Sigmoid colon (tissue), 7 donors: ENCODE data around the gene VASP. TPM values are rescaled to one million over a fixed set of nuclear protein-coding genes. Genes with fewer than 3 reads are reported as not detected.

Experiments used
- DNase-seq: peaks from one replicate; pipeline ENCODE4 v3.0.0-alpha.2; 2019
- H3K27ac ChIP-seq, 4 donors: fragments of 200-600 bp; sonication (generic); one replicate each; pipeline ENCODE4 v1.5.1; 2016 to 2019; ENCODE audit warnings: mild to moderate bottlenecking in 1 of 4
- H3K27me3 ChIP-seq, 3 donors: fragments of 200-600 bp; sonication (generic); one replicate each; pipeline ENCODE4 v1.5.1; 2019; ENCODE audit warnings: mild to moderate bottlenecking in 1 of 3
- H3K36me3 ChIP-seq, 4 donors: fragments of 200-600 bp; sonication (generic); one replicate each; pipeline ENCODE4 v1.5.1; 2016 to 2019
- H3K4me1 ChIP-seq, 4 donors: fragments of 200-600 bp; sonication (generic); one replicate each; pipeline ENCODE4 v1.5.1; 2017 to 2019
- H3K4me3 ChIP-seq, 4 donors: fragments of 200-600 bp; sonication (generic); one replicate each; pipeline ENCODE4 v1.5.1; 2017 to 2019; ENCODE audit warnings: mild to moderate bottlenecking in 2 of 4, moderate library complexity in 1 of 4
- H3K9me3 ChIP-seq, 4 donors: fragments of 200-600 bp in 3 of 4; sonication (generic) in 3 of 4; one replicate each; pipeline versions ENCODE4 v1.5.1 to v1.6.1; 2013 to 2019
- CTCF ChIP-seq, 4 experiments: fragments of 450-650 bp in 3 of 4; fragments of 200-600 bp in 1 of 4; IDR thresholded peaks; one replicate each; pipeline ENCODE4 v1.5.1; 2016 to 2019; ENCODE audit warnings: antibody characterized with exemption in 4 of 4, mild to moderate bottlenecking in 3 of 4, moderate library complexity in 2 of 4
- EP300 ChIP-seq, 4 donors: sonication (generic); formaldehyde crosslinking; IDR thresholded peaks; one replicate each; pipeline ENCODE4 v1.6.1; 2017; ENCODE audit warnings: antibody characterized with exemption in 4 of 4
- POLR2A ChIP-seq, 2 donors: fragments of 450-650 bp; IDR thresholded peaks; one replicate each; pipeline ENCODE4 v1.6.1; 2016; ENCODE audit warnings: antibody characterized with exemption in 2 of 2, mild to moderate bottlenecking in 2 of 2, moderate library complexity in 2 of 2
- POLR2AphosphoS5 ChIP-seq, 4 donors: sonication (generic); formaldehyde crosslinking; IDR thresholded peaks; one replicate each; pipeline ENCODE4 v1.6.1; 2017; ENCODE audit warnings: antibody characterized with exemption in 4 of 4
- WGBS, 2 donors: extraction: QIAGEN DNeasy Blood & Tissue Kit; methylation state at CpG; one replicate each; pipeline ENCODE4 v1.1.7; 2013; 5-methylcytosine and 5-hydroxymethylcytosine counted together
- intact Hi-C: fragments of 100-400 bp; cut with DNase I; formaldehyde crosslinking; loops from one replicate; pipeline ENCODE4 v1.15.1; 2023
- polyA plus RNA-seq, 3 donors: library from polyadenylated mRNA; stranded (reverse); fragments of 200-250 nt; gene quantifications; one replicate each; pipeline ENCODE4 v1.2.3, GENCODE V29; 2013
- total RNA-seq, 4 donors: library from RNA; depleted of rRNA; stranded (reverse); fragments of >200 nt; gene quantifications; one replicate each; pipeline ENCODE4 v1.1.0, GENCODE V29; 2016
- donor health status: healthy with polysubstance abuse.
- donor health status: Bipolar disorder and iron deficiency.
- donor health status: healthy.

The VASP gene
- total and polyA plus RNA-seq, 7 donors, result 101 to 223 (median 160) TPM

GRCh38 chr19:45542234-45542668, 35.0 kb downstream of the VASP start:
- Histone ChIP-seq H3K27me3 (no peaks in the 10 kb centered on the region), H3K4me3 (no peak overlapping the region), H3K36me3 (no peaks in the 10 kb centered on the region), H3K27ac (no peak overlapping the region), H3K9me3 (no peaks in the 10 kb centered on the region), H3K4me1 (peaks cover 0 to 9% (median 0%) of the 10 kb centered on the region in 4 donors)
- DNase-seq, result no peak
- TF ChIP-seq CTCF (IDR thresholded peaks at IDR 0.05) (no peak), EP300 (IDR thresholded peaks at IDR 0.05) (no peak), POLR2A (IDR thresholded peaks at IDR 0.05) (no peak), POLR2AphosphoS5 (IDR thresholded peaks at IDR 0.05) (no peak)
- WGBS, 2 donors, result 56 to 72% methylated on average over 7 of the region's 7 CpGs
- intact Hi-C loops, result no loop called here

- DNase-seq, result no peak
- H3K27me3 ChIP-seq, result no peaks in the 10 kb centered on the region
- no peaks in the 10 kb centered on the region for H3K36me3 ChIP-seq
- no peak overlapping the region for H3K4me3 ChIP-seq
- H3K27ac ChIP-seq, result no peak overlapping the region
- intact Hi-C loops, result no loop called here
- H3K9me3 ChIP-seq, result no peaks in the 10 kb centered on the region
- H3K4me1 ChIP-seq, result peaks cover 0 to 9% (median 0%) of the 10 kb centered on the region in 4 donors
- WGBS, 2 donors, result 89 to 93% methylated on average over 10 of the region's 10 CpGs
- TF ChIP-seq EP300 (IDR thresholded peaks at IDR 0.05) (no peak), POLR2AphosphoS5 (IDR thresholded peaks at IDR 0.05) (no peak), CTCF (IDR thresholded peaks at IDR 0.05) (no peak), POLR2A (IDR thresholded peaks at IDR 0.05) (no peak)
Observed at GRCh38 chr19:45547211-45547770, 40.0 kb downstream of the VASP start.

- WGBS, 2 donors, result 48 to 81% methylated on average over 9 of the region's 9 CpGs
Observed at GRCh38 chr19:45547965-45548609, 40.8 kb downstream of the VASP start.

GRCh38 chr19:45553464-45553863, 46.2 kb downstream of the VASP start:
- no peak for TF ChIP-seq EP300 (IDR thresholded peaks at IDR 0.05)
- TF ChIP-seq POLR2AphosphoS5 (IDR thresholded peaks at IDR 0.05), result no peak
- TF ChIP-seq CTCF (IDR thresholded peaks at IDR 0.05), result no peak
- no peak for TF ChIP-seq POLR2A (IDR thresholded peaks at IDR 0.05)
- no peaks in the 10 kb centered on the region for H3K27me3 ChIP-seq
- intact Hi-C loops, result no loop called here
- H3K4me3 ChIP-seq, result no peak overlapping the region
- no peaks in the 10 kb centered on the region for H3K9me3 ChIP-seq
- no peak overlapping the region for H3K27ac ChIP-seq
- peaks cover 0 to 4% (median 0%) of the 10 kb centered on the region in 4 donors for H3K4me1 ChIP-seq
- peaks cover 0 to 10% (median 3%) of the 10 kb centered on the region in 4 donors for H3K36me3 ChIP-seq
- no peak for DNase-seq
- WGBS, 2 donors, result 19 to 74% methylated on average over 34 of the region's 34 CpGs

More at GRCh38 chr19:45547965-45548609, 40.8 kb downstream of the VASP start:
- no peak overlapping the region for H3K27ac ChIP-seq
- no peak for TF ChIP-seq POLR2AphosphoS5 (IDR thresholded peaks at IDR 0.05)
- TF ChIP-seq POLR2A (IDR thresholded peaks at IDR 0.05), result no peak
- no peak for TF ChIP-seq EP300 (IDR thresholded peaks at IDR 0.05)
- no peak for TF ChIP-seq CTCF (IDR thresholded peaks at IDR 0.05)
- DNase-seq, result no peak
- H3K4me3 ChIP-seq, result no peak overlapping the region
- peaks cover 0 to 9% (median 0%) of the 10 kb centered on the region in 4 donors for H3K4me1 ChIP-seq
- H3K27me3 ChIP-seq, result no peaks in the 10 kb centered on the region
- peaks cover 0 to 5% (median under 1%) of the 10 kb centered on the region in 4 donors for H3K36me3 ChIP-seq
- intact Hi-C loops, result no loop called here
- no peaks in the 10 kb centered on the region for H3K9me3 ChIP-seq
